Motor neuron (in vitro differentiated cells): ENCODE measurements around the gene HOXC6. TPM values are rescaled to one million over a fixed set of nuclear protein-coding genes. Genes with fewer than 3 reads are reported as not detected.

Experiments
- ATAC-seq, 8 experiments: fragments of 200-7000 bp; cut with Tn5 transposase; replicated peaks in 6 of 8; 2 replicates each; pipeline ENCODE4 v1.8.0; 2021; ENCODE audit warnings: mild to moderate bottlenecking in 8 of 8, moderate library complexity in 8 of 8
- H3K27ac ChIP-seq, 2 donors: fragments of 250-450 bp; sonication (Bioruptor Pico); 2 replicates each; pipeline ENCODE4 v1.9.0; 2021; ENCODE audit warnings: antibody characterized with exemption in 2 of 2, mild to moderate bottlenecking in 2 of 2, moderate library complexity in 1 of 2
- H3K4me1 ChIP-seq, 2 donors: fragments of 250-450 bp; sonication (Bioruptor Pico); replicated peaks in 1 of 2; 2 replicates each; pipeline ENCODE4 v1.6.1; 2021; ENCODE audit warnings: antibody characterized with exemption in 2 of 2, mild to moderate bottlenecking in 2 of 2, moderate library complexity in 1 of 2
- H3K4me3 ChIP-seq, 5 donors: fragments of 250-450 bp; sonication (Bioruptor Pico); 2 replicates each; pipeline ENCODE4 v1.9.0; 2021; ENCODE audit warnings: antibody characterized with exemption in 5 of 5, mild to moderate bottlenecking in 5 of 5, moderate library complexity in 4 of 5
- WGBS, 10 experiments: fragments of 450-650 bp; shearing (Covaris generic); methylation state at CpG; one replicate each; pipeline ENCODE4 v1.0.0; 2022; 5-methylcytosine and 5-hydroxymethylcytosine counted together
- in situ Hi-C, 9 experiments: fragments of 400-800 bp; cut with MboI; loops; one replicate each; pipeline ENCODE4 v1.15.0; 2021; ENCODE audit warnings: low sequenced_read_pairs in 9 of 9, low pct_unique_long_range_greater_than_20kb in 2 of 9; ENCODE audit not compliant: unreplicated experiment in 9 of 9
- total RNA-seq, 8 experiments: library from RNA; unstranded; fragments of 300-600 nt; gene quantifications; 2 replicates each; pipeline versions ENCODE4 v1.2.3 to v1.2.4, GENCODE V29; 2022

HOXC6 gene
- total RNA-seq, 8 experiments from 2014 or later: 6.1 to 59.7 (median 22.2) TPM

GRCh38 chr12:53994264-53995001 lies 33.8 kb upstream of the HOXC6 start:
- 0 to 37% (median 6%) methylated on average over 2 to 18 of the region's 60 CpGs; no CpG with 5 or more reads in 7 of the 10 experiments for WGBS, 10 experiments
- in situ Hi-C loops: no loop called here
- ATAC-seq: peak in 7 of 8 experiments; percentile 11 to 52 (median 40)

GRCh38 chr12:53995002-53995377 lies 33.2 kb upstream of the HOXC6 start:
- H3K4me1 ChIP-seq: peaks cover 10 to 20% of the 10 kb centered on the region in 2 donors
- in situ Hi-C loops: no loop called here
- 0 to 9% (median 2%) methylated on average over 1 to 9 of the region's 17 CpGs; no CpG with 5 or more reads in 6 of the 10 experiments for WGBS, 10 experiments
- no peak overlapping the region for H3K27ac ChIP-seq
- ATAC-seq: peak in 3 of 8 experiments; percentile 7 to 35 (median 16)
- no peak overlapping the region for H3K4me3 ChIP-seq

More at GRCh38 chr12:53994264-53995001, 33.8 kb upstream of the HOXC6 start:
- Histone ChIP-seq H3K27ac (no peak overlapping the region), H3K4me3 (no peak overlapping the region), H3K4me1 (peaks cover 10 to 20% of the 10 kb centered on the region in 2 donors)

GRCh38 chr12:53995378-53996239 lies 32.6 kb upstream of the HOXC6 start:
- Histone ChIP-seq H3K4me3 (peak overlapping the region in 2 of 5 donors; percentile 3 to 6), H3K27ac (no peak overlapping the region), H3K4me1 (peaks cover 10 to 22% of the 10 kb centered on the region in 2 donors)
- peak in 7 of 8 experiments; percentile 9 to 58 (median 18) for ATAC-seq
- 5 to 44% (median 17%) methylated on average over 5 to 17 of the region's 48 CpGs; no CpG with 5 or more reads in 7 of the 10 experiments for WGBS, 10 experiments
- in situ Hi-C loops: no loop called here

GRCh38 chr12:53996240-53997203 lies 31.7 kb upstream of the HOXC6 start:
- 0 to 94% (median 40%) methylated on average over 2 to 13 of the region's 29 CpGs; no CpG with 5 or more reads in 4 of the 10 experiments for WGBS, 10 experiments
- ATAC-seq: no peak
- H3K4me3 ChIP-seq: no peak overlapping the region
- H3K27ac ChIP-seq: no peak overlapping the region
- H3K4me1 ChIP-seq: peaks cover 10 to 24% of the 10 kb centered on the region in 2 donors
- in situ Hi-C loops: no loop called here

- in situ Hi-C loops: no loop called here
- H3K27ac ChIP-seq: no peak overlapping the region
- ATAC-seq: peak in 2 of 8 experiments; percentile 1 to 5
- peaks cover 10 to 24% of the 10 kb centered on the region in 2 donors for H3K4me1 ChIP-seq
- H3K4me3 ChIP-seq: no peak overlapping the region
- 0 to 93% (median 23%) methylated on average over 2 to 16 of the region's 35 CpGs; no CpG with 5 or more reads in 1 of the 10 experiments for WGBS, 10 experiments
These were observed 30.8 kb upstream of the HOXC6 start for GRCh38 chr12:53997204-53998109.

GRCh38 chr12:53998110-53998899 lies 29.9 kb upstream of the HOXC6 start:
- WGBS, 10 experiments: 6% methylated on average over 5 of the region's 11 CpGs; no CpG with 5 or more reads in 9 of the 10 experiments
- no peak overlapping the region for H3K27ac ChIP-seq
- H3K4me1 ChIP-seq: peaks cover 10 to 24% of the 10 kb centered on the region in 2 donors
- no peak for ATAC-seq
- in situ Hi-C loops: no loop called here
- no peak overlapping the region for H3K4me3 ChIP-seq

GRCh38 chr12:53998900-53999236 lies 29.4 kb upstream of the HOXC6 start:
- WGBS, 10 experiments: 0 to 82% (median 14%) methylated on average over 2 to 11 of the region's 13 CpGs; no CpG with 5 or more reads in 3 of the 10 experiments
- no peak for ATAC-seq

GRCh38 chr12:53999559-54000115 lies 28.6 kb upstream of the HOXC6 start:
- Histone ChIP-seq H3K4me1 (peaks cover 5 to 17% of the 10 kb centered on the region in 2 donors), H3K27ac (no peak overlapping the region), H3K4me3 (peak overlapping the region; percentile 29 to 47 (median 41))
- ATAC-seq: peak; percentile 25 to 63 (median 53)
- WGBS, 10 experiments: 0% methylated on average over 2 of the region's 35 CpGs; no CpG with 5 or more reads in 9 of the 10 experiments
- in situ Hi-C loops: loop anchor here in 4 of 9 experiments (10.0 to 25.0 kb wide), 3 partner anchors 205 to 388 kb away; partner anchors contain the start of genes GPR84 (in 2 of the 4) and ZNF385A (in 1 of the 4)

More at GRCh38 chr12:53998900-53999236, 29.4 kb upstream of the HOXC6 start:
- H3K27ac ChIP-seq: no peak overlapping the region
- no peak overlapping the region for H3K4me3 ChIP-seq
- in situ Hi-C loops: no loop called here
- H3K4me1 ChIP-seq: peaks cover 10 to 24% of the 10 kb centered on the region in 2 donors

- ATAC-seq: peak; percentile 16 to 83 (median 56)
These were observed 27.8 kb upstream of the HOXC6 start, which contains the start of gene HOXC9 for GRCh38 chr12:54000116-54001114. Gene HOXC9, plus strand, starts transcription at chr12:54000161. Its CDS starts 28 bp downstream, at chr12:54000189.

More at GRCh38 chr12:54000116-54001114, 27.8 kb upstream of the HOXC6 start, which contains the start of gene HOXC9:
- no peak within 1 kb of the TSS for H3K27ac ChIP-seq
- in situ Hi-C loops: loop anchor here in 4 of 9 experiments (10.0 to 25.0 kb wide), 3 partner anchors 204 to 387 kb away; partner anchors contain the start of genes GPR84 (in 2 of the 4) and ZNF385A (in 1 of the 4)
- peak within 1 kb of the TSS; percentile 29 to 47 (median 41) for H3K4me3 ChIP-seq
- WGBS, 10 experiments: 0 to 60% (median 8%) methylated on average over 1 to 15 of the region's 87 CpGs; no CpG with 5 or more reads in 4 of the 10 experiments
- peaks cover 3 to 9% of the 10 kb centered on the region in 2 donors for H3K4me1 ChIP-seq
